NCI-H128 (cell line): ENCODE results near the gene HMG20B.
A peak's percentile ranks its signal among the peaks of the same experiment; 100 is the strongest.

Experiments
- DNase-seq: peaks from one replicate; lab custom pipeline; 2025; ENCODE audit not compliant: unreplicated experiment; lab: John Stamatoyannopoulos, UW

Gene HMG20B

GRCh38 chr19:3618811-3619630, 46.3 kb downstream of the HMG20B start:
- DNase-seq = no peak

GRCh38 chr19:3619631-3620012, 46.9 kb downstream of the HMG20B start:
- no peak for DNase-seq

- DNase-seq = no peak
These were observed 47.5 kb downstream of the HMG20B start for GRCh38 chr19:3620145-3620816.

DNA sequence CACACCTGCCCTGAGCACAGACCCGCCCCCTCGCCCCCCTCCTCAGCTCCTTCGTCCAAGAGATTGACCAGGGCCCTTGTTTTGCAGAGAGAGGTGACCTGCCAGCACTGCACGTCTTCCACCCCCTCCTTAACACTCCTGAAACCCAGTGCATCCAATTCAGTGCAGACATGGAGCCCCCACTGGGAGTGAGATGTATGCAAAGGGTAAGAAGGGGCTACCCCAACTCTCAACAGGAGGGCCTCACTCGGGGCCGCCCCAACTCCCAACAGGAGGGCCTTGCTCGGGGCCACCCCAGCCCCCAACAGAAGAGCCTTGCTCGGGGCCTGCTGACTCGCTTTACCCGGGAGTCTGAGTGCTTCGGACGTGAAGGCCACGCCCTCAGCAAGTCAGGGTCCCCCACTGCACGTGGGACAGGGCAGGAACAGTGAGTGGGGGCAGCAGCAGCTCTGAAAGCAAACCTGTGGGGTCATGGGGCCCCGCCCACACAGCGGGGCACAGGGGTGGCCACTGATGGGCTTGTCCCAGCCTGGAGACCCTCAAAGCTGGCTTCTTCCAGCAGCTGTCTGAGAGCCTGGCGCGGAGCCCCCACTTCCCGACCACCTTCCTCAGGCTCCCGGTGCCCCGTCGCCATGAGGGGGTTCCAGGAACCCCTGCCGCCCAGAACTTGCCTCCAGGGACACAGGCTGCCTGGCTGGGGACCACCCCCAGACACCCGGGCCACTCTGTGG, 48.2 kb downstream of the HMG20B start:
- DNase-seq = no peak

DNA sequence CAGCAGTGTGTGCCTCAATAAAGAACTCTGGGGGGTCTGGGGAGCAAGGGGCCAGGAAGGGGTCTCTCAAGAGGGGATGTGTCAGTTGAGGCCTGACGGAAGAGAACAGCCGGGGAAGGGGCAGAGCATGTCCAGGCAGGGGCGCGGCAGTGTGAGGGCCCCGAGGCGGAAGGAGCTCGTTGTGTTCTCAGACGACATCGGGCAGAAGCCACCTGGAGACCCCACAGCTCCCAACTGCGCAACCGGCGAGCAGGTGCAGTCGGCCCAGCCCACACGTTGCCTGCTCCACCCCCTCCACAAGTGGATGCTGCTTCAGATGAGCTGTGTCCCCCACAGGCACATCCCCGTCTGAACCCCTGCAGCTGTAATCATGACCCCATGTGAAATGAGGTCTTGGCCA, 48.9 kb downstream of the HMG20B start:
- no peak for DNase-seq

DNA sequence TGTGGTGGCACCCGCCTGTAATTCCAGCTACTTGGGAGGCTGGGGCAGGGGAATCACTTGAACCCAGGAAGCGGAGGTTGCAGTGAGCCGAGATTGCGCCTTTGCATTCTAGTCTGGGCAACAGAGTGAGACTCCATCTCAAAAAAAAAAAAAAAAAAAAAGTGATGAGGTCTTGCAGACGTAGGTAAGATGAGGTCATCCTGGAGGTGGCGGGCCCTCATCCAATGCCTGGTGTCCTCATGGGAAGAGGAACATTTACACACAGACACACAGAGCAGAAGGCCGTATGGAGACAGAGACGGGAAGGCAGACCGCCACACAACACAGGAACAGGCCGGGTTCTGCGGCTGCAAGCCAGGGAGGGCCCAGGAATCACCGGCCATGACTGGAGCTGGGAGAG, 49.5 kb downstream of the HMG20B start:
- DNase-seq = no peak

DNA sequence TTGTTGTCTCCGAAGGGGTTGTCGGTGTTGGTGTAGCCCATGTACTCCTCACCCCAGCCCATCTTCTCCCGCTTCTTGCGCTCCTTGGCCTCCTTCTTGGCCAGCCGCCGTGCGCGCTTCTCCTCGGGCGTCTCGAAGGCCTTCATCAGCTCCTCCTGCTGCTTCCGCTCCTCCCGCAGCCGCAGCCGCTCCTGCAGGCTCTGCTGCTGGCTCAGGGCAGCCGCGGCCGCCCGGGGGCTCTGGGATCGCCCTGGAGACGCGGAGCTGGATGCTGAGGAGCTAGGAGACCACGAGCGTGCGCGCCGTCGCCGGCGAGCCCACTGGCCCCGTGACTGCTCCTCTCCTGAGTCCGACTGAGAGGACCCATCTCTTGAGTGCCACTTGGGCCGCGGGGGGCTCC, 51.0 kb downstream of the HMG20B start:
- DNase-seq = no peak

DNA sequence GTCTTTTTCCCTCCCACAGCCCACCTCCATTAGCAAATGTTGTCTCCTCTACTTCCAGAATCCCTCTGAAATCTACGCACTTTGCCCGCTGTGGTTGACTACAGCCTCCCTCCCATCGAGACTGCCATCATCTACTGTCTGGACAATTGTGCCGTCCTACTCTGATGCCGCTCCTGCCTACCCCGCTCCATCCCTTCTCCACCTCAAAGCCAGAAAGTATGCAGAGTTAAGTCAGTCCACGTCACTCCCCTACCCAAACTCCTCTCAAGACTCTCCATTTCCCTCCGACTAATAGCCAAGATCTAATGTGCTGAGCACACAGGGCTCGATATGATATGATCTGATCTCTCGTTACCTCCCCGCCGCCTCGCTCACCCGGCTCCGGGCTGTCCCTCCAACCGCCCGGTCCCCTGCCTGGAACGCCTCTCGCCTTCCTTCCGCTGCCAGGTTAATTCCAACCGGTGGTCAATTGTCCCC, 53.3 kb downstream of the HMG20B start:
- DNase-seq = no peak

DNA sequence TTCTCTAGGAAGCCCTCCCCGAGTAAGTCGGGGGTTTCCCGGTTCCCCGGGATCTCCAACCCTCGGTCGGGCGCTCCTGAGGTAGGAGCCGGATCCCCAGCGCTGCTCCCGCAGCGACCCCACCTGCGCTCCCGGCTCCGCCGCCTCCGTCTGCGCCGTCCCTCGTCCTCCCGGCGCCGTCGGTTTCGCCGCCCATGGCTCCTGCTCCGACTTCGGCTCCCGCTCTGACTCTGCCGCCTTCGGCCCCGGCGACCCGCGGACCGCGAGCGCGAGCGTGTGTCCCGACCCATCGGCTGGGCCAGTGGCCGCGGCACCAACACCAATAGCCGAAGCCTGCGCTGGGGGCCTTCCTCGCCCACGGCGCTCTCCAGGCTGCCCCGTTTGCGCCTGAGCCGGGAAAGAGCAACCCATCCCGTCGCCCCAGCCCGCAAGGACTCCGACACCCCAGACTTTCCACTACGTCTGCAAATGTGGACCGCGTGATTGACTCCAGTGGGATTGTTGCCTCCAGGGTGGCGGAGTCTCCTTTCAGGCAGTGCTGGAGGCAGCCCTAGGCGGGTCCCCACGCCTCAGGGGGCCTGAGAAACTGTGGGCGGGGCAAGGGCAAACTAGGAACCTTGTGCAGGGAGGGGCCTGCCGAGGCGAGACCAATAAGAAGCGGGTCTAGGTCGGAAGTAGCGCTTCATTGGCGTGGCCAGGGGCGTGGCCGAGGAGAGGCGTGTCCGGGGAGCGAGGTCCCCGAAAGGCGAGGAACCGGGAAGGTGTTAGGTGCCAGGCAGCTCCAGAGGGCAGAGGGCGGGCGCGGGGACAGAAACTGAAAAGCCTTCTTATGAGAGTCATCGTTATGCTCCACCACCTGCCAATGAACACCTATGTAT, 54.0 kb downstream of the HMG20B start, which contains the start of gene CACTIN:
Gene CACTIN, minus strand, starts transcription at position 318 of the 878 bp plus-strand sequence. Its CDS starts 28 bp downstream, at position 290.
- peak; percentile 96 for DNase-seq

- no peak for DNase-seq
These were observed 54.6 kb downstream of the HMG20B start for GRCh38 chr19:3627351-3627723.
